SKM-1 treated with dmso at 0.1 percent for 144 hours (cell line): ENCODE measurements around the gene CDK5.

Source experiments
- DNase-seq: peaks from one replicate; lab custom pipeline; 2025; ENCODE audit not compliant: unreplicated experiment; lab: John Stamatoyannopoulos, UW

Gene CDK5

GRCh38 chr7:151074817-151075661, 17.3 kb upstream of the CDK5 start:
- DNase-seq = no peak

- no peak for DNase-seq
These were observed 16.3 kb upstream of the CDK5 start for GRCh38 chr7:151073990-151074389.

- DNase-seq = no peak
These were observed 13.6 kb upstream of the CDK5 start for GRCh38 chr7:151071032-151071866.

GRCh38 chr7:151070574-151070960, 12.9 kb upstream of the CDK5 start:
- DNase-seq = no peak

- DNase-seq = no peak
These were observed 12.3 kb upstream of the CDK5 start for GRCh38 chr7:151069841-151070573.

- no peak for DNase-seq
These were observed 10.5 kb upstream of the CDK5 start for GRCh38 chr7:151068069-151068773.

- no peak for DNase-seq
These were observed 8.7 kb upstream of the CDK5 start for GRCh38 chr7:151066273-151066974.

GRCh38 chr7:151065516-151065915, 7.8 kb upstream of the CDK5 start:
- no peak for DNase-seq

- no peak for DNase-seq
These were observed 7.3 kb upstream of the CDK5 start for GRCh38 chr7:151064993-151065392.

- no peak for DNase-seq
These were observed 6.8 kb upstream of the CDK5 start for GRCh38 chr7:151064454-151064853.

GRCh38 chr7:151063212-151063561, 5.5 kb upstream of the CDK5 start:
- no peak for DNase-seq

GRCh38 chr7:151062399-151063211, 4.9 kb upstream of the CDK5 start:
- DNase-seq = no peak

- no peak for DNase-seq
These were observed 4.4 kb upstream of the CDK5 start for GRCh38 chr7:151062111-151062398.

- no peak for DNase-seq
These were observed 3.8 kb upstream of the CDK5 start for GRCh38 chr7:151061213-151062110.

GRCh38 chr7:151060416-151061212, 2.9 kb upstream of the CDK5 start:
- no peak for DNase-seq

GRCh38 chr7:151060113-151060415, 2.4 kb upstream of the CDK5 start:
- DNase-seq = no peak

GRCh38 chr7:151059367-151060112, 1.8 kb upstream of the CDK5 start, which contains the start of gene SLC4A2:
Gene SLC4A2 (plus strand): TSS chr7:151059589. CDS start chr7:151061988, 2,399 bp downstream.
- DNase-seq = peak; percentile 35
